ENCODE results near the gene TUSC2. TPM values are rescaled to one million over a fixed set of nuclear protein-coding genes. Genes with fewer than 3 reads are reported as not detected.
A peak's percentile ranks its signal among the peaks of the same experiment; 100 is the strongest.

Gene TUSC2
- total and polyA plus RNA-seq, 9 of the 15 experiments (the other 6 are each of a cell fraction or from before 2014, with no cell fraction given) = 2.8 to 67.5 (median 25.8) TPM

DNA sequence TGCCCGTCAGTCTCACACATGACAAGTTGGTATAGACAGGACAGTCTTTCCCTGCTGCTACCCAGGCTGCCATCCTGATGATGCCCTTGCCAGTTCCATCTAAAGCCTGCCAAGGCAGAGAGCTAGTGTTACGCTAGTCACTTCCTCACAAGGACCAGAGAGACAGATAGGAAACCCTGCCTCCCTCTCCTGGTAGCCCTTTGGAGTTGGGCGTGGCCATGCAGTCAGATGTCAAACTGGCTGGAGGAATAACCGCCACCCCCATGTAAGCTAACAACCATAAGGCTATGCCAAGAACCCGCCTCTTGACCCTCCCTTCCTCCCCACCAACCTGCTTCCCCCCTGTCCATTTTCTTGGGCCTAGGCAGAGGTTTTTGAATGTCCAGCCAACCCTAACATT is 28.5 kb upstream of the TUSC2 start (continued):
- TF ChIP-seq MEIS2 (IDR thresholded peaks at IDR 0.05; ENCODE audit: partially characterized antibody) (peak; percentile 14), SRSF1 (IDR thresholded peaks at IDR 0.05; ENCODE audit: low read depth, low read length) (no peak), SP1 (CRISPR knock-in tag; IDR thresholded peaks at IDR 0.05) (peak; percentile 34; the same call in 1 of the 2 replicates)

DNA sequence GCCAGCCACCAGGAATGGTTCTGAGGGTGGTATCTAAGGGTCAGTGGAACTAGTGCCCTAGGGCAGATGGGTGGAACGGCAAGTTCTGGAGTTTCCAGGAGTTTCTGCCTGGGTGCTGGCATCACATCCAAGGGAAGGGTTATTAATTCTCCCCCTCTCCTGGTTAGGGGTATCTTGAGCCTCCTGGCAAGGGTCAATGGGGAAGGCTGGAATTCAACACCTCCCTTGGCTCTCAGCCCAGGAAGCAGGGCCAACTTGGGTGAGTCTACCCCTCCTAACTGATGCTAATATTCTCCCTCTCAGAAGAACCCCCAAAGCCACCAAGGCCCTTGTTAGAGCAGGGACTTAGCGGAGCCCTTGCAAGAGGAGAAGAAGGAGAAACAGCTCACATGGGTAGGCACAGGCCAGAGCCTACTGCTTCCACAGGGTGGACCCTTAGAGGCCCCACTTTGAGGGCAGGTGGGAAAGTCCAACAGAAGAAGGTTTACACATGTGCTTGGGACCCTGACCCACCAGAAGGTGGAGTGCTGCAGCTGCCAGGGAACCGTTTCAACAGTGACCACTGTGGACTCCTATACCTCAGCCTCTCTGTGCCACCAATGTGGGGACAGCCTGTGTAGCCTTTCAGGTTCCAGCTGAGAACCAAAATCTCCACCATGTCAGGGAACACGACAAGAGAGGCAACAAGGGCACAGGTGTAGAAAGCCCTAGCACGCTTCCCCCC is 28.0 kb upstream of the TUSC2 start:
- TF ChIP-seq, protein P1, sequence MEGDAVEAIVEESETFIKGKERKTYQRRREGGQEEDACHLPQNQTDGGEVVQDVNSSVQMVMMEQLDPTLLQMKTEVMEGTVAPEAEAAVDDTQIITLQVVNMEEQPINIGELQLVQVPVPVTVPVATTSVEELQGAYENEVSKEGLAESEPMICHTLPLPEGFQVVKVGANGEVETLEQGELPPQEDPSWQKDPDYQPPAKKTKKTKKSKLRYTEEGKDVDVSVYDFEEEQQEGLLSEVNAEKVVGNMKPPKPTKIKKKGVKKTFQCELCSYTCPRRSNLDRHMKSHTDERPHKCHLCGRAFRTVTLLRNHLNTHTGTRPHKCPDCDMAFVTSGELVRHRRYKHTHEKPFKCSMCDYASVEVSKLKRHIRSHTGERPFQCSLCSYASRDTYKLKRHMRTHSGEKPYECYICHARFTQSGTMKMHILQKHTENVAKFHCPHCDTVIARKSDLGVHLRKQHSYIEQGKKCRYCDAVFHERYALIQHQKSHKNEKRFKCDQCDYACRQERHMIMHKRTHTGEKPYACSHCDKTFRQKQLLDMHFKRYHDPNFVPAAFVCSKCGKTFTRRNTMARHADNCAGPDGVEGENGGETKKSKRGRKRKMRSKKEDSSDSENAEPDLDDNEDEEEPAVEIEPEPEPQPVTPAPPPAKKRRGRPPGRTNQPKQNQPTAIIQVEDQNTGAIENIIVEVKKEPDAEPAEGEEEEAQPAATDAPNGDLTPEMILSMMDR (IDR thresholded peaks at IDR 0.05 in 2 of 3, conservative IDR thresholded peaks at IDR 0.05 in 1 of 3; ENCODE audit: insufficient read depth in 2 of 3, low read depth in 1 of 3, low read length in 3 of 3) = 0 out of 6 replicates have a peak, but pooled peaks of 2 of the 3 experiments have one; percentile 4 to 5
- TF ChIP-seq MTA3 (IDR thresholded peaks at IDR 0.05; ENCODE audit: borderline replicate concordance) (no peak), CTBP1 (IDR thresholded peaks at IDR 0.05; ENCODE audit: borderline replicate concordance) (no peak)
- intact Hi-C loops (cut with micrococcal nuclease) (loop anchor here (5.0 kb wide), 1 partner anchor 256 kb away; the partner anchor contains the start of gene CISH), in situ Hi-C loops (cut with MboI) (no loop called here)
- Histone ChIP-seq H4K20me1 (replicated peaks; ENCODE audit: control insufficient read depth, insufficient read depth, low read length) (peaks cover 31% of the 10 kb centered on the region; the same call in 1 of the 2 replicates), H3K9me1 (ENCODE audit: control insufficient read depth, insufficient read depth, low read length) (peaks cover 6% of the 10 kb centered on the region), H3K4me3 (peak overlapping the region; percentile 62; the same call in 1 of the 2 replicates), H3K79me2 (ENCODE audit: control insufficient read depth, insufficient read depth, low read length) (peaks cover 51% of the 10 kb centered on the region), H3K9ac (ENCODE audit: insufficient read depth in 1 of 2, low read depth in 2 of 2, low read length in 2 of 2) (peak overlapping the region in 1 of 2 experiments; percentile 73; a peak in 1 of 4 replicates), H3K27ac (ENCODE audit: extremely low read depth, low read depth, low read length) (no peak overlapping the region; the same call in 2 of the 3 replicates), H3K4me1 (replicated peaks in 1 of 2; ENCODE audit: control insufficient read depth in 2 of 2, insufficient read depth in 2 of 2, low read length in 2 of 2) (peaks cover 32 to 50% of the 10 kb centered on the region in 2 experiments; a peak in 4 of 5 replicates), H3K36me3 (ENCODE audit: control insufficient read depth, insufficient read depth, low read length) (peaks cover 45% of the 10 kb centered on the region; the same call in 2 of the 3 replicates), H2AFZ (ENCODE audit: low read depth, low read length) (no peak overlapping the region), H3K27me3 (ENCODE audit: control insufficient read depth in 2 of 2, insufficient read depth in 2 of 2, low read length in 2 of 2) (no peaks in the 10 kb centered on the region), H3K4me2 (ENCODE audit: insufficient read depth, low read length) (peak overlapping the region; percentile 95), H3K9me3 (replicated peaks; ENCODE audit: control insufficient read depth, insufficient read depth, low read depth, low read length) (no peaks in the 10 kb centered on the region)
- ATAC-seq (no peak), DNase-seq (ENCODE audit: extremely low read depth in 1 of 4, low spot score in 3 of 4) (no peak), FAIRE-seq (no peak)
- POLR2A ChIA-PET = interaction anchor here (0.7 to 1.2 kb wide), 4 partner anchors 8 to 1170 kb away, joined by 3 to 4 read pairs (median 3); no protein-coding TSS in a partner anchor
- 49% methylated on average over 4 of the region's 5 CpGs for WGBS (ENCODE audit: insufficient coverage, low coverage, missing lambda C conversion rate)
- no TSS peak for BruUV-seq (replicated peaks)
- CTCF ChIA-PET (ENCODE audit: low intra/inter-chr PET ratio) = no interaction called here
